Testis (tissue), 2 donors: ENCODE data around the gene ARHGDIB.

ENCODE experiments used
- POLR2A ChIP-seq: fragments of 450-650 bp; IDR thresholded peaks from one replicate; pipeline ENCODE4 v1.6.1; 2017; ENCODE audit warnings: antibody characterized with exemption, mild to moderate bottlenecking, moderate library complexity
- TF ChIP-seq, protein P1 (sequence below), 3 experiments: fragments of 450-650 bp in 2 of 3; fragments of 200-600 bp in 1 of 3; sonication (generic) in 1 of 3; IDR thresholded peaks; one replicate each; pipeline ENCODE4 v1.5.1; 2016 to 2019; ENCODE audit warnings: antibody characterized with exemption in 3 of 3, mild to moderate bottlenecking in 2 of 3, moderate library complexity in 1 of 3

DNA sequence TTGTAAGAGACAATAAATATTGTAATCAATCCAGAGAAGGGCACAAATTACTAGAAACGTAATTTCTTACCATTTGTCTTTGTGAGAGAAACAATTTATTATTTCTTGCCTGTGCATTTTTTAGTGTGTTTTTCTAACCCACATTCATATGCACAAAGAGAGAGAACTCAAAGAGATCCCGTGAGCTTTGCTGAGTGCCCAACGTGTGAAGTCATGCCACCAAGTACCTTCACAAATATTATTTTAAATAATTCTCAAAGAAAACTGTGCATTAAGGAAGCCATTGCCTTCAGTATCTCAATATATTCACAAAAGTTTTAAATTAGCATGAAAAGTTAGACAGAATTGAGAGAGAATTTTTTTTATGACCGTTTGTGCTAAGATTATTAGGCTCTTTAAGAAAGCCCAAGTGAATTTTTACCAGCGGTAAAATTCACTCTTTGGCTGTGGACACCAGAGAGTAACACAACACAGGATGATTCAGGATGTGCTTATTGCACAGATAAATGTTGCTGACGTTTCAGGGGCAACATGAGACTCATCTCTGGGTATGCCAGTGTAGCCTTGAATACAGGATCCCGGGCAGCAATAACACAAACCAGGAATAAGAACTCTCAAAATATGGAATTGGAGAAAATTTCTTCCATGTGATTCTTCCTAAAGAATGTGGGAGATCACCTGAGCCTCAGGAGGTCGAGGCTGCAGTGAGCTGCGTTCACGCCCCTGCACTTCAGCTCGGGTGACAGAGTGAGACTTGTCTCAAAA, 2.9 kb downstream of the ARHGDIB start:
- TF ChIP-seq, protein P1, sequence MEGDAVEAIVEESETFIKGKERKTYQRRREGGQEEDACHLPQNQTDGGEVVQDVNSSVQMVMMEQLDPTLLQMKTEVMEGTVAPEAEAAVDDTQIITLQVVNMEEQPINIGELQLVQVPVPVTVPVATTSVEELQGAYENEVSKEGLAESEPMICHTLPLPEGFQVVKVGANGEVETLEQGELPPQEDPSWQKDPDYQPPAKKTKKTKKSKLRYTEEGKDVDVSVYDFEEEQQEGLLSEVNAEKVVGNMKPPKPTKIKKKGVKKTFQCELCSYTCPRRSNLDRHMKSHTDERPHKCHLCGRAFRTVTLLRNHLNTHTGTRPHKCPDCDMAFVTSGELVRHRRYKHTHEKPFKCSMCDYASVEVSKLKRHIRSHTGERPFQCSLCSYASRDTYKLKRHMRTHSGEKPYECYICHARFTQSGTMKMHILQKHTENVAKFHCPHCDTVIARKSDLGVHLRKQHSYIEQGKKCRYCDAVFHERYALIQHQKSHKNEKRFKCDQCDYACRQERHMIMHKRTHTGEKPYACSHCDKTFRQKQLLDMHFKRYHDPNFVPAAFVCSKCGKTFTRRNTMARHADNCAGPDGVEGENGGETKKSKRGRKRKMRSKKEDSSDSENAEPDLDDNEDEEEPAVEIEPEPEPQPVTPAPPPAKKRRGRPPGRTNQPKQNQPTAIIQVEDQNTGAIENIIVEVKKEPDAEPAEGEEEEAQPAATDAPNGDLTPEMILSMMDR (IDR thresholded peaks at IDR 0.05): no peak
- no peak for TF ChIP-seq POLR2A
